PC-3 (cell line): Measurements from ENCODE around the gene ISG20L2.

Experiments used
- EZH2 ChIP-seq: fragments of 300-600 bp; sonication (generic); IDR thresholded peaks from one replicate; pipeline ENCODE4 v1.6.1; 2017; ENCODE audit warnings: antibody characterized with exemption, mild to moderate bottlenecking, low read length; ENCODE audit not compliant: unreplicated experiment
- TF ChIP-seq, protein P1 (sequence below): fragments of 300-600 bp; sonication (generic); conservative IDR thresholded peaks from 2 replicates; pipeline ENCODE4 v1.5.1; 2017; ENCODE audit warnings: antibody characterized with exemption, low read depth, mild to moderate bottlenecking, low read length

- TF ChIP-seq, protein P1, sequence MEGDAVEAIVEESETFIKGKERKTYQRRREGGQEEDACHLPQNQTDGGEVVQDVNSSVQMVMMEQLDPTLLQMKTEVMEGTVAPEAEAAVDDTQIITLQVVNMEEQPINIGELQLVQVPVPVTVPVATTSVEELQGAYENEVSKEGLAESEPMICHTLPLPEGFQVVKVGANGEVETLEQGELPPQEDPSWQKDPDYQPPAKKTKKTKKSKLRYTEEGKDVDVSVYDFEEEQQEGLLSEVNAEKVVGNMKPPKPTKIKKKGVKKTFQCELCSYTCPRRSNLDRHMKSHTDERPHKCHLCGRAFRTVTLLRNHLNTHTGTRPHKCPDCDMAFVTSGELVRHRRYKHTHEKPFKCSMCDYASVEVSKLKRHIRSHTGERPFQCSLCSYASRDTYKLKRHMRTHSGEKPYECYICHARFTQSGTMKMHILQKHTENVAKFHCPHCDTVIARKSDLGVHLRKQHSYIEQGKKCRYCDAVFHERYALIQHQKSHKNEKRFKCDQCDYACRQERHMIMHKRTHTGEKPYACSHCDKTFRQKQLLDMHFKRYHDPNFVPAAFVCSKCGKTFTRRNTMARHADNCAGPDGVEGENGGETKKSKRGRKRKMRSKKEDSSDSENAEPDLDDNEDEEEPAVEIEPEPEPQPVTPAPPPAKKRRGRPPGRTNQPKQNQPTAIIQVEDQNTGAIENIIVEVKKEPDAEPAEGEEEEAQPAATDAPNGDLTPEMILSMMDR: no peak
- no peak for TF ChIP-seq EZH2
These were observed 5.5 kb upstream of the ISG20L2 start for GRCh38 chr1:156733989-156734584.
